DND-41 (cell line): ENCODE measurements around the gene QSER1.
"Not testable (repeated sequence)": the region's sequence is repeated elsewhere in the genome, so short reads cannot be mapped to it uniquely, and the experiment has no call there.

Source experiments
- ATAC-seq: fragments of 200-7000 bp; cut with Tn5 transposase; 3 replicates; pipeline ENCODE4 v1.9.1; 2021; ENCODE audit warnings: low read depth; ENCODE audit not compliant: insufficient read depth
- DNase-seq: peaks from one replicate; pipeline ENCODE4 v3.0.0-alpha.2; 2020
- H2AFZ ChIP-seq: 2 replicates; pipeline ENCODE4 v1.6.0; 2012; ENCODE audit warnings: low read depth, low read length
- H3K27ac ChIP-seq: 2 replicates; pipeline ENCODE4 v1.5.1; 2012; ENCODE audit warnings: low read length, inconsistent platforms
- H3K27me3 ChIP-seq: fragments of 200-600 bp; sonication (generic); 2 replicates; pipeline ENCODE4 v1.6.0; 2012; ENCODE audit warnings: low read length, mild to moderate bottlenecking, inconsistent platforms; ENCODE audit not compliant: insufficient read depth, poor library complexity
- H3K36me3 ChIP-seq: 2 replicates; pipeline ENCODE4 v1.5.1; 2012; ENCODE audit warnings: low read length, inconsistent platforms; ENCODE audit not compliant: insufficient read depth
- H3K4me1 ChIP-seq: 2 replicates; pipeline ENCODE4 v1.5.1; 2012; ENCODE audit warnings: mild to moderate bottlenecking, low read length; ENCODE audit not compliant: insufficient read depth
- H3K4me2 ChIP-seq: 2 replicates; pipeline ENCODE4 v1.6.0; 2012; ENCODE audit warnings: mild to moderate bottlenecking, moderate library complexity, low read length, inconsistent platforms; ENCODE audit not compliant: insufficient read depth
- H3K4me3 ChIP-seq, 2 experiments: fragments of 200-600 bp in 1 of 2; shearing (Covaris generic) in 1 of 2; 2 replicates each; pipeline ENCODE4 v1.5.1; 2012 to 2016; ENCODE audit warnings: inconsistent platforms in 2 of 2, low read length in 2 of 2, mild to moderate bottlenecking in 2 of 2, low read depth in 1 of 2, moderate library complexity in 1 of 2
- H3K79me2 ChIP-seq: 2 replicates; pipeline ENCODE4 v1.6.0; 2012; ENCODE audit warnings: low read length, inconsistent platforms; ENCODE audit not compliant: insufficient read depth
- H3K9ac ChIP-seq: 2 replicates; pipeline ENCODE4 v1.6.0; 2012; ENCODE audit warnings: low read depth, mild to moderate bottlenecking, inconsistent platforms, low read length, moderate library complexity
- H3K9me3 ChIP-seq: 2 replicates; pipeline ENCODE4 v1.5.1; 2012; ENCODE audit warnings: low read length, moderate library complexity, mild to moderate bottlenecking, inconsistent platforms; ENCODE audit not compliant: insufficient read depth, severe bottlenecking
- H4K20me1 ChIP-seq: 2 replicates; pipeline ENCODE4 v1.6.0; 2012; ENCODE audit warnings: low read length; ENCODE audit not compliant: insufficient read depth
- EZH2 ChIP-seq: IDR thresholded peaks from 3 replicates; pipeline ENCODE4 v1.6.1; 2012; ENCODE audit warnings: borderline replicate concordance, low read depth, mild to moderate bottlenecking, moderate library complexity, low read length, inconsistent platforms; ENCODE audit not compliant: severe bottlenecking
- TF ChIP-seq, protein P1 (sequence below): IDR thresholded peaks from 2 replicates; pipeline ENCODE4 v1.5.1; 2012; ENCODE audit warnings: borderline replicate concordance, low read length, moderate library complexity, mild to moderate bottlenecking; ENCODE audit not compliant: poor library complexity, severe bottlenecking; ENCODE audit errors: extremely low read depth

QSER1 gene

DNA sequence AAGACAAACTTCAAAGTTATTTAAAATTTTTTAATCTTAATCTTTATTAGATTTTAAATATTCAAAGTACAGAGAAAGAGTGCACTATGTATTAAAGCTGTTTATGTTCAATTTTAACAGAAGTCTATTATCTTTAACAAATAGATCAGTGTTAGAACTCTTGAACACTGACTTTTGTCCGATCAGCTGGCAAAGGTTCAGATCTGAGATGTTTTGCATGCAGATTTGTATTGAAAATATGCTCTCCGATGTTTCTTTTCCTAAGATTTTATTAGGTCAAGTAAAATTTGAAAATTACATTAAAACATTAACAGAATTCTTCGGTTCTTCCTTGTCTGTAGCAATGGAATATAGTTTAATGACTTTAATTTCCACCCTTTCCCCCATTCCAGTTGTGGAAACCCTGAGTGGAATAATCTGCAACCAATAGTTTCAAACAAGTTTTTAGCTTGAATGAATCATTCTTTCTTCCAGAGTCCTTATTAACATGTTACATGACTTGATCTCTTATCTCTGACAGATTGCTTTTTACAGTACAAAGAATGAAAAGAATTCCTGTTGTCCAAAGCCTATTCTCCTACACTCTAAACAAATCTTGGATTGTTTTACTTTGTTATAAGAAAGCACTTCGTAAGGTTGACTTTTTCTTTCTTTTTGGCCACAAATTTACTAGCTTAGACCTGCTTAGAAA is 135.4 kb downstream of the QSER1 start:
- H3K4me2 ChIP-seq = no peak overlapping the region
- H3K9ac ChIP-seq = no peak overlapping the region
- no peak for ATAC-seq
- DNase-seq = no peak
- TF ChIP-seq, protein P1, sequence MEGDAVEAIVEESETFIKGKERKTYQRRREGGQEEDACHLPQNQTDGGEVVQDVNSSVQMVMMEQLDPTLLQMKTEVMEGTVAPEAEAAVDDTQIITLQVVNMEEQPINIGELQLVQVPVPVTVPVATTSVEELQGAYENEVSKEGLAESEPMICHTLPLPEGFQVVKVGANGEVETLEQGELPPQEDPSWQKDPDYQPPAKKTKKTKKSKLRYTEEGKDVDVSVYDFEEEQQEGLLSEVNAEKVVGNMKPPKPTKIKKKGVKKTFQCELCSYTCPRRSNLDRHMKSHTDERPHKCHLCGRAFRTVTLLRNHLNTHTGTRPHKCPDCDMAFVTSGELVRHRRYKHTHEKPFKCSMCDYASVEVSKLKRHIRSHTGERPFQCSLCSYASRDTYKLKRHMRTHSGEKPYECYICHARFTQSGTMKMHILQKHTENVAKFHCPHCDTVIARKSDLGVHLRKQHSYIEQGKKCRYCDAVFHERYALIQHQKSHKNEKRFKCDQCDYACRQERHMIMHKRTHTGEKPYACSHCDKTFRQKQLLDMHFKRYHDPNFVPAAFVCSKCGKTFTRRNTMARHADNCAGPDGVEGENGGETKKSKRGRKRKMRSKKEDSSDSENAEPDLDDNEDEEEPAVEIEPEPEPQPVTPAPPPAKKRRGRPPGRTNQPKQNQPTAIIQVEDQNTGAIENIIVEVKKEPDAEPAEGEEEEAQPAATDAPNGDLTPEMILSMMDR = no peak
- no peak for TF ChIP-seq EZH2
- H3K36me3 ChIP-seq = no peaks in the 10 kb centered on the region
- no peak overlapping the region for H3K4me3 ChIP-seq
- no peaks in the 10 kb centered on the region for H3K27me3 ChIP-seq
- H3K27ac ChIP-seq = no peak overlapping the region
- no peak overlapping the region for H2AFZ ChIP-seq
- no peaks in the 10 kb centered on the region for H3K9me3 ChIP-seq
- H4K20me1 ChIP-seq = no peaks in the 10 kb centered on the region
- H3K79me2 ChIP-seq = no peaks in the 10 kb centered on the region
- no peaks in the 10 kb centered on the region for H3K4me1 ChIP-seq

DNA sequence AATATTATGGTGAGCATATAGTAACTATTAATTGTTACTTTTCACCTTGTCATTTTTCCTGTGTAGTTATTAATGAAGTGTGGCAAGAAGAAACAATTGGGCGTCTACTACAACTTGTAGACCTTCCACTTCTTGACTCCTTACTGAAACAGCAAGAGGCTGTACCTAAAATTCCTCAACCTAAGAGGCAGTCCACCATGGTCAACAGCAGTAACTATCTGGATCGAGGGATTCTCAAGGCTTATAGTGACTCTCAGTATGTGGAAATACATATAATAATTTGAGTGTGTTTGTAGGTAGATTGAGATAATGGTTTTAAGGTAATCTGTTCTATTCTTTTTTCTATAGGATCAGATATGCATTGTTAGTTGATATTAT is 135.9 kb downstream of the QSER1 start:
- no peak overlapping the region for H3K27ac ChIP-seq
- H4K20me1 ChIP-seq = no peaks in the 10 kb centered on the region
- H3K9ac ChIP-seq = no peak overlapping the region
- H3K36me3 ChIP-seq = no peaks in the 10 kb centered on the region
- no peaks in the 10 kb centered on the region for H3K79me2 ChIP-seq
- H3K9me3 ChIP-seq = no peaks in the 10 kb centered on the region
- DNase-seq = no peak
- H3K4me3 ChIP-seq = no peak overlapping the region
- H3K4me1 ChIP-seq = no peaks in the 10 kb centered on the region
- no peak for ATAC-seq
- no peak overlapping the region for H3K4me2 ChIP-seq
- no peak overlapping the region for H2AFZ ChIP-seq
- no peaks in the 10 kb centered on the region for H3K27me3 ChIP-seq
- no peak for TF ChIP-seq EZH2
- TF ChIP-seq, protein P1 = no peak

- not testable (repeated sequence) for H4K20me1 ChIP-seq, H3K4me1 ChIP-seq, H2AFZ ChIP-seq, H3K4me3 ChIP-seq, DNase-seq, H3K9me3 ChIP-seq, H3K36me3 ChIP-seq, ATAC-seq, H3K79me2 ChIP-seq, H3K27me3 ChIP-seq, H3K9ac ChIP-seq, H3K27ac ChIP-seq, H3K4me2 ChIP-seq
These were observed 136.6 kb downstream of the QSER1 start for GRCh38 chr11:33029218-33029617.
